Endodermal cell (in vitro differentiated cells): ENCODE results near the gene NDUFS3. TPM values are rescaled to one million over a fixed set of nuclear protein-coding genes. Genes with fewer than 3 reads are reported as not detected.

Source experiments
- DNase-seq: peaks from one replicate; pipeline ENCODE4 v3.0.0-alpha.2; 2017
- H3K27ac ChIP-seq: 2 replicates; pipeline ENCODE4 v1.5.1; 2013; ENCODE audit warnings: mild to moderate bottlenecking, low read depth, low read length, moderate library complexity
- H3K27me3 ChIP-seq: 2 replicates; pipeline ENCODE4 v1.6.1; 2013; ENCODE audit warnings: mild to moderate bottlenecking, low read length, moderate library complexity; ENCODE audit not compliant: insufficient read depth, control insufficient read depth, poor library complexity, severe bottlenecking
- H3K36me3 ChIP-seq: 2 replicates; pipeline ENCODE4 v1.7.0; 2013; ENCODE audit warnings: mild to moderate bottlenecking, low read length, moderate library complexity; ENCODE audit not compliant: control insufficient read depth, insufficient read depth
- H3K4me1 ChIP-seq: one replicate; pipeline ENCODE4 v1.7.0; 2013; ENCODE audit warnings: low read length; ENCODE audit not compliant: control insufficient read depth, insufficient read depth
- H3K4me3 ChIP-seq: 2 replicates; pipeline ENCODE4 v1.5.1; 2013; ENCODE audit warnings: mild to moderate bottlenecking, low read length, moderate library complexity
- H3K9ac ChIP-seq: 2 replicates; pipeline ENCODE4 v1.6.1; 2013; ENCODE audit warnings: mild to moderate bottlenecking, low read length, moderate library complexity; ENCODE audit not compliant: poor library complexity, severe bottlenecking; ENCODE audit errors: extremely low read depth
- H3K9me3 ChIP-seq: 2 replicates; pipeline ENCODE4 v1.6.1; 2013; ENCODE audit warnings: mild to moderate bottlenecking, low read length, moderate library complexity; ENCODE audit not compliant: control insufficient read depth
- H3K27ac Mint-ChIP-seq: 2 replicates; pipeline ENCODE4 v1.8.0; 2020; ENCODE audit warnings: mixed read lengths
- H3K27me3 Mint-ChIP-seq: 2 replicates; pipeline ENCODE4 v1.8.0; 2021; ENCODE audit warnings: mild to moderate bottlenecking, mixed read lengths; ENCODE audit not compliant: insufficient read depth
- H3K36me3 Mint-ChIP-seq: 2 replicates; pipeline ENCODE4 v1.8.0; 2020; ENCODE audit warnings: low read depth, mixed read lengths
- H3K4me1 Mint-ChIP-seq: 2 replicates; pipeline ENCODE4 v1.8.0; 2020; ENCODE audit warnings: mixed read lengths
- H3K4me3 Mint-ChIP-seq: 2 replicates; pipeline ENCODE4 v1.8.0; 2020; ENCODE audit warnings: mild to moderate bottlenecking, moderate library complexity, mixed read lengths
- H3K9me3 Mint-ChIP-seq: 2 replicates; pipeline ENCODE4 v1.8.0; 2020; ENCODE audit warnings: mild to moderate bottlenecking, mixed read lengths
- WGBS, 2 experiments: methylation state at CpG; one replicate each; pipeline versions ENCODE4 v1.1.5 to v1.1.7; 2013; ENCODE audit warnings: missing lambda C conversion rate in 2 of 2, mixed read lengths in 1 of 2; ENCODE audit not compliant: insufficient coverage in 1 of 2, insufficient read length in 1 of 2; 5-methylcytosine and 5-hydroxymethylcytosine counted together
- total RNA-seq, 2 donors: library from RNA; stranded (reverse); fragmentation: NEBNext Ultra II Directional in 1 of 2; extraction: Animal tissue kit (Norgen Biotek cat#: 25700) in 1 of 2; gene quantifications; 2 replicates in 1 of 2; 3 replicates in 1 of 2; pipeline ENCODE4 v1.2.1, GENCODE V29; 2021
- TF ChIP-seq, protein P1 (sequence below): fragments of 200-600 bp; sonication (generic); conservative IDR thresholded peaks from 2 replicates; pipeline ENCODE4 v1.5.0; 2021; ENCODE audit warnings: antibody characterized with exemption, mild to moderate bottlenecking

NDUFS3 gene
- total RNA-seq, 2 donors from 2014 or later, result 104 to 106 TPM

DNA sequence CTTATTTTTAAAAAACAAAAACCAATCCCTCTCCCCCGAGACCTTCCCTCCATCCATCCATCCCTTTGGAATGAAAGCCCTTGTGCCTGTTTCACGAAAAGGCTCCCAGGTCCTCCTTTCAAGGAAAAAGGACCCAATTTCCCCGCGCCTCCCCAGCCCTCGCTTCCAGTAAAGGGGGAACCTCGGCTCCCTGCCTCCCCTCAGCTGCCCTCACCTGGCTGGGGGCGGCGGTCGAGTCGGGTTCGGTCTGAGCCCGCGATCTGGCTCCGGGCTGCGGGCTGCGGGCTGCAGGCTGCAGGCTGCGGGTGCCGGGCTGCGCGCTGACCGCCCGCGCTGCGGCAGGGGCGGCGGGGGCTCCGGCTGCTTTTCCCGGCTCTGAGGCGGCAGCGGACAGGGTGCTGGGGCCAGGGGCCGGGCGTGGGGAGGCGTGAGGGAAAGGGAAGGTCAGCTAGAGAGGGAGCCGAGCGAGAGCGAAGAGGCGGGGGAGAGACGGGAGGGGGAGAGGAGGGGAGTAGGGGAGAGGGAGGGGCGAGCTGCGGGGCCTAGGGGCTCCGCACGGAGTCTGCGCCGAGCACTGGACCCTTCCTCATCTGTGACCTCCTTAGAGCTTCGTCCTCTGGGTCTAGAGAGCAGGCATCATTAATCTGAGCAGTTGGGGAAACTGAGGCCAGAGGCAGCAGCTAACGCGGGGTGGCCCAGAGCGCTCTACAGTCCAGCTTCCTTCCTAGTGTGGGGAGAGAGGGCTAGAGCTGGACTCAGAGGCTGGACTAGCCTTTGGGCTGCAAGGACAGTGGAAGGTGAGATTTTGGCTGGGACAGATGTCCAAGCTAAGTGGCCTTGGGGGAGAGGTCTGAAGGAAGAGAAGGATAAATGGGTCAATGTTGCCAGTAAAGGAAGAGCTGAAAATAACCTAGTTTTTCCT lies 15.3 kb downstream of the NDUFS3 start, which contains the start of gene C1QTNF4:
Gene C1QTNF4, minus strand, starts transcription at position 478 of the 922 bp plus-strand sequence. CDS start 3,601 bp downstream, outside the sequence.
- DNase-seq, result peak; percentile 78
- Mint-ChIP-seq H3K27ac (no peak within 1 kb of the TSS), H3K4me1 (peaks cover 11% of the 10 kb centered on the region), H3K36me3 (no peaks in the 10 kb centered on the region), H3K4me3 (peak within 1 kb of the TSS; percentile 64), H3K27me3 (peaks cover 47% of the 10 kb centered on the region), H3K9me3 (no peaks in the 10 kb centered on the region)
- WGBS, 2 experiments, result 4 to 12% methylated on average over 9 to 48 of the region's 48 CpGs
- Histone ChIP-seq H3K27ac (no peak within 1 kb of the TSS), H3K4me1 (peaks cover 3% of the 10 kb centered on the region), H3K9me3 (no peaks in the 10 kb centered on the region), H3K36me3 (no peaks in the 10 kb centered on the region), H3K27me3 (peaks cover 30% of the 10 kb centered on the region), H3K9ac (peak within 1 kb of the TSS; percentile 35), H3K4me3 (peak within 1 kb of the TSS; percentile 82)
- TF ChIP-seq, protein P1, sequence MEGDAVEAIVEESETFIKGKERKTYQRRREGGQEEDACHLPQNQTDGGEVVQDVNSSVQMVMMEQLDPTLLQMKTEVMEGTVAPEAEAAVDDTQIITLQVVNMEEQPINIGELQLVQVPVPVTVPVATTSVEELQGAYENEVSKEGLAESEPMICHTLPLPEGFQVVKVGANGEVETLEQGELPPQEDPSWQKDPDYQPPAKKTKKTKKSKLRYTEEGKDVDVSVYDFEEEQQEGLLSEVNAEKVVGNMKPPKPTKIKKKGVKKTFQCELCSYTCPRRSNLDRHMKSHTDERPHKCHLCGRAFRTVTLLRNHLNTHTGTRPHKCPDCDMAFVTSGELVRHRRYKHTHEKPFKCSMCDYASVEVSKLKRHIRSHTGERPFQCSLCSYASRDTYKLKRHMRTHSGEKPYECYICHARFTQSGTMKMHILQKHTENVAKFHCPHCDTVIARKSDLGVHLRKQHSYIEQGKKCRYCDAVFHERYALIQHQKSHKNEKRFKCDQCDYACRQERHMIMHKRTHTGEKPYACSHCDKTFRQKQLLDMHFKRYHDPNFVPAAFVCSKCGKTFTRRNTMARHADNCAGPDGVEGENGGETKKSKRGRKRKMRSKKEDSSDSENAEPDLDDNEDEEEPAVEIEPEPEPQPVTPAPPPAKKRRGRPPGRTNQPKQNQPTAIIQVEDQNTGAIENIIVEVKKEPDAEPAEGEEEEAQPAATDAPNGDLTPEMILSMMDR, result no peak

DNA sequence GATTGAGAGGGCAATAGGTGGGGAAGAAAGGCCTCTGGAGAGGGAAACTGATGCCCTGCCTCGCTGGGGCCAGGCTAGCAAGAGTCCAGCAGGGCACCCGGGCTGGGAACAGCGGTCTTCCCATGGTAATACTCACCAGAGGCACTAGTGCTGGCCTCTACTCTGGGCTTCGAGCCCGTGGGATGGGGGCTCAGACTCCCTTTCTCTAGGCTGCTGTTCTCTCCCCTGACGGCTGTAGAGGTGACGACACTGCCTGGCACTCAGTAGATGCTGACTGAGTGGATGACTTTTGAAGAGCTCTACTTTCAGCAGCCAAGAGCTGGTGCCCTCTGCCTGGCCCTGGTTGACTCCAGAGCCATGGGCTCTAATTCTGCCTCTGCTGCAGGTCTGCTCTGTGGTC lies 16.2 kb downstream of the NDUFS3 start:
- Histone ChIP-seq H3K27me3 (peaks cover 30% of the 10 kb centered on the region), H3K4me1 (peaks cover 8% of the 10 kb centered on the region), H3K9me3 (no peaks in the 10 kb centered on the region), H3K27ac (no peak overlapping the region), H3K36me3 (no peaks in the 10 kb centered on the region), H3K9ac (no peak overlapping the region), H3K4me3 (no peak overlapping the region)
- no peak for DNase-seq
- peaks cover 47% of the 10 kb centered on the region for H3K27me3 Mint-ChIP-seq
- H3K36me3 Mint-ChIP-seq, result no peaks in the 10 kb centered on the region
- 79 to 80% methylated on average over 5 to 7 of the region's 7 CpGs for WGBS, 2 experiments
- H3K9me3 Mint-ChIP-seq, result no peaks in the 10 kb centered on the region
- H3K4me1 Mint-ChIP-seq, result peaks cover 20% of the 10 kb centered on the region
- TF ChIP-seq, protein P1, result no peak
- no peak overlapping the region for H3K27ac Mint-ChIP-seq
- peak overlapping the region; percentile 64 for H3K4me3 Mint-ChIP-seq

DNA sequence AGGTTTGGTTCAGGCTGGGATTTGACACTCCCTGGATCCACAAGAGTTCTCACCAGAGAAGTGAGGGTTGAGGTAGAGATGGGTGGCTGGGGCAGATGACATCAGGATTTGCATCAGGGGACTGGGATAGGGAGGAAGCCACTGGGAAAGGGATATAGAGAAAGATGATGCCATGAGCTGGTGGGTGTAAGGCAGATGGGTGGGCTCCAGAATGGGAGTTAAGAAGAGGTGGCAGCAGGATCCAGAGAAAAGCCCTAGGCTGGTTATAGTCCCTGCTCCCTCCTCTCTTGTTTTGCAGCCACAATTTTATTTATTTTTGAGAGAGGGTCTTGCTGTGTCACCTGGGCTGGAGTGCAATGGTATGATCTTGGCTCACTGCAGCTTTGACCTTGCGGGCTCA lies 17.1 kb downstream of the NDUFS3 start:
- DNase-seq, result no peak
- peaks cover 9% of the 10 kb centered on the region for H3K4me1 ChIP-seq
- no peak overlapping the region for H3K4me3 ChIP-seq
- no peaks in the 10 kb centered on the region for H3K9me3 Mint-ChIP-seq
- peaks cover 47% of the 10 kb centered on the region for H3K27me3 Mint-ChIP-seq
- TF ChIP-seq, protein P1, result no peak
- 100% methylated on average over 1 of the region's 1 CpG for WGBS, 2 experiments
- no peak overlapping the region for H3K27ac ChIP-seq
- H3K27me3 ChIP-seq, result peaks cover 30% of the 10 kb centered on the region
- no peaks in the 10 kb centered on the region for H3K36me3 Mint-ChIP-seq
- no peak overlapping the region for H3K9ac ChIP-seq
- no peaks in the 10 kb centered on the region for H3K9me3 ChIP-seq
- peaks cover 21% of the 10 kb centered on the region for H3K4me1 Mint-ChIP-seq
- no peaks in the 10 kb centered on the region for H3K36me3 ChIP-seq
- no peak overlapping the region for H3K4me3 Mint-ChIP-seq
- no peak overlapping the region for H3K27ac Mint-ChIP-seq
